LoVo (cell line): ENCODE results near the gene ETV3L.
A peak's percentile ranks its signal among the peaks of the same experiment; 100 is the strongest.

Experiments used
- DNase-seq: peaks from one replicate; pipeline ENCODE4 v3.0.0-alpha.2; 2016; ENCODE audit warnings: low spot score

ETV3L gene

DNA sequence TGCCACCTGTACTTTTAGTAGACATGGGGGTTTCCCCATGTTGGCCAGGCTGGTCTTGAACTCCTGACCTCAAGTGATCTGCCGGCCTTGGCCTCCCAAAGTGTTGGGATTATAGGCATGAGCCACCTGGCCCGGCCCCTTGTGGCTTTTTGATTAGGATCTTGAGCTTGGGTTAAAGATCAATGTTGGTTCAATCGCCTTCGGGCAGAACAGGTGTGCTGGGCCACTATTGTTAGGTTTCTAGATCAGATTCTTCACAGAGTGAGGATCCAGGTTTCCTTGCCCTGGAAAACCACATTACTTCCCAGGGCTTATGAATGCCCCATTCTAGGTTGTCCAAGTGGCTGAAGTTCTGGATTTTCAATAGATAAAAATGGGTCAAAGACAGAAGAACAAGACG is 32.5 kb upstream of the ETV3L start:
- DNase-seq = no peak

GRCh38 chr1:157131281-157131680 is 31.7 kb upstream of the ETV3L start:
- no peak for DNase-seq

DNA sequence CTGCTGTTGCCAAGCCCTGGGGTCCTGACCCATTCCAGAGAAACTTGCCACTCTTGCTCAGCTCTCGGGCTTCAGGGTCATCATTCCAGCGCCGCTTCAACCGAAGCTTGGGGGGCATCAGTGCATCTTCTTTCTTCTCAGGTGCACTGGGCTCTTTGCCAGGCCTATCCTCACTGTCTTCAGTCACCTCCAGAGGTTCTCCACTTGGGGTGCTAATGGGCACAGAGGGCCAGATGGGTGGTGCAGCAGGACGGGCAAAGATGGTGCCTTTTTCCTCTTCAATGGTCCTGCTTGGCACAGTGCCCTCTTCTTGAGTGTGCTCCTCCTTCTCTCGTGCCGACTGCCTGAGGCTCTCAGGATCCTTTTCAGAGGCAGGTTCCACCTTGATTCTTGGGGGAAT is 25.2 kb upstream of the ETV3L start:
- DNase-seq = no peak

DNA sequence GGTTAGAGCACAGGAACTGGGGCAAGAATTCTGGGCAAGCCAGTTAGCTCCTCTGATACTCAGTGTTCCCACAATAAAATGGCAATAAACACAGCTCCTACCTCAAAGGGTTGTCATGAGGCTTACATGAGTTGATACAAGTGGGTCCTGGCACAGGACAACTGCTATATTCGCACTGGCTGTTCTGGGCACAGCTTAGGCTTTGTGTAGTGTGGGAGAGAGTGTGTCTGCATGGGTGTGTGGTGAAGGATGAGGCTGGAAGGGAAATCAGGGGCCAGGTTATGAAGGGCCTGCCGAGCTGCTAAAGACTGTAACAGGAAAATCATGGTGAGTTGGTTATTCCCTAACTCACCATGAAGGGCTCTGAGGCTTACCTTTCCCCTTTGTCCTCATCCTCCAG is 19.8 kb upstream of the ETV3L start:
- DNase-seq = no peak

- no peak for DNase-seq
Observed at GRCh38 chr1:157119008-157119407, 19.4 kb upstream of the ETV3L start.

GRCh38 chr1:157117527-157118057 is 18.0 kb upstream of the ETV3L start:
- DNase-seq = no peak

DNA sequence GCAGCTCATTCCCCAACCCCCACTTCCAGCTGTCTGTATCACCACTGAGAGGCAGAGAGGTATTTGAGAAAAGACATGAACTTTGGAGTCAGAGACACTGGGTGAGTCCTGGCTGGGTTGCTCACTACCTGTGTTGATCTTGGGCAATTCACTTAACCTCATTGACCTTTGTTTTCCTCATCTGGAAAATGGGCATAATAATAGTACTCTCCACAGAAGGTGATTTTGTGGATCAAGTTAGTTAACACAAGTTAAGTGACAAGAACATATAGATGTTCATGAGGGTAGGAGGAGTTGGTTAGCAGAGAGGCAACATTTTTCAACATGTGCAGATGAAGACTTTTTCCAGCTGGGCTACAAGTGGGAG is 17.1 kb upstream of the ETV3L start:
- DNase-seq = no peak

DNA sequence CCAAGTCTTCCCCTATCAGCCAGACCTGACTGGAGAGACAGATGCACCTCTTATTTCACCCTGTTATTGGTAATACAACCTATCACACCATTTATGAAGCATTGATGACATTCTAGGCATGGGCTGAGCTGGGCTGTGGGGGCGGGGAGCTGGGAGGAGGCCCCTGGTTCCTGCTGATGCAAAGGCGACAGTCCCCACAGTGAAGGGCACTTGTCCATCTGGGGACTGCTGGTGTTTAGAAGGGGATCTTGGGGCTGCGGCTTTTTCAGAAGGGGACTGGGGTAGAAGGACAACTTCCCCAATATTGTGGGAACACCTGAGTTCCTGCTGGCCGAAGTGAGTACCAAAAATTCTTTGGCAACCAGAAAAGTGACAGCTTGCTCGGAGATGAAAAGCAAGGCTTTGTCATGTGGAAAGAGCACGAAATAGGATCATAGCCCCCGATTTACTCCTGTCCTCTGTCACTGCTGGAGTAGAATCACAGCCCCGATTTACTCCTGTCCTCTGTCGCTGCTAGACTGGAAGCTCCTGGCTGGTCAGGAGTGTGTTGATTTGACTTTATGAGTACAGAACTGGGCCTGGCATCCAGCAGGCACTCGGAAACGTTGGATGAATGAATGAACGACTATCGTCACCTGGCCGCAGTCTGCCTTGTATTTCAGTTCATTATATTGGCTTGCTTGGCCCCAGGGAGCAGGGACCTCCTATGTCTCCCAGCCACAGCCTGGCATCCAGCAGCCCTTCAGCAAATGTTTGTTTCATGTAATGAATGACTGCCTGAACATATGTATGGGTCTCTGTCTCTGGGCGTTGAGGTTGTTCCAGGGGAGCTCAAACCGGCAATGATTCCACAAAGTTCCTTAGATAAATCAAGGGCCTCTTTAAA is 16.5 kb upstream of the ETV3L start:
- DNase-seq = no peak

GRCh38 chr1:157115429-157115838 is 15.8 kb upstream of the ETV3L start:
- no peak for DNase-seq

- no peak for DNase-seq
Observed at GRCh38 chr1:157114183-157115121, 14.8 kb upstream of the ETV3L start.

- no peak for DNase-seq
Observed at GRCh38 chr1:157113631-157114030, 14.0 kb upstream of the ETV3L start.

DNA sequence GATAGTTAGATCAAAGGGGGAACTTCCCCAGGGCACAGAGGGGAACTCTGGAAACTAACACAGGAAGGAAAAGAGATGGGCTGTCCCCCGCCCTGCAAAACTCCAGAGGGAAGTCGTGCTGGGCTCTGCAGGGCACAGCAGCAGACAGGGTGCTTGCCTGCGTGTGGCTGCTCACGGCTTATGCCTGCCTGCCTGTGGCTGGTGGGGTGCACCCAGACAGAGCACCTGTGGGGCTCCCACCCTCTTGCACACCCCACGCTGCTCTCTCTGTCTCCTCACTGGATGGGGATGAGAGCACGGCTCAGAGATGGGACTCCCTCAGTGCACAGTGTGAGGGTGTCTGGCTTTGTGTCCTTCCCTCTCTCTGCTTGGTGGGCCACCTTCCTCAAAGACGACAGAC is 13.5 kb upstream of the ETV3L start:
- no peak for DNase-seq

DNA sequence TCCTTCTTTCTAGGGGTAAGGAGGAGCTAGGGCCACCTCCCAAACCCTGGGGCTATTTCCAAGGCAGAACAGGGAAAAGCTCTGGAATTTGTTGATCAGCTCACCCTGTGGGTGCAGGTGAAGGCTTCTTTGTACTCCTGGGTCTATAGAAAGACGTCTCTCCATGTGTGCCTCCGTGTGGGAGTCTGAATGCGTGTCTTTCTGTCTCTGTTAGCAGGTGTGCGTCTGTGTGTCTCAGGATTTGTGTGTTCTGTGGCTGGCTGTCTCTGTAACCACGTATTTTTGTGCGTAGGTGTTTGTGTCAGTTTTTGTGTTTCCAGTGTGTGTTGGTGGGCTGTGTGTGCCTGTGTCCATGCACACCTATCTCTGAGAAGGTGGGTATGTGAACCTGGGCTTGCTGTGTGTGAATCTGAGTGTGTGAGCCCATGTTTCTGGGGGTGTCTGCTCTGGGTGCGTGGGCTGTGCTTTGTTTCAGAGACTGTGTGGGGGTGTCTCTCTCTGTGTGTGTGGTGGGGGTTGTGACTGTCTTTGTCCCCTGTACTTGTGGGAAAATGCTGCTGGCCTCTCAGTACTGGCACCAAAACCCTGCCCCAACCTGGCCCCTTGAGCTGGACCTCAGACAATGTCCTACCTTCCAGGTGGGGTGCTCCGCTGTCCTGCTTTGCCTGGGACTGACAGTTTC is 12.7 kb upstream of the ETV3L start:
- no peak for DNase-seq

GRCh38 chr1:157111396-157112165 is 12.0 kb upstream of the ETV3L start:
- DNase-seq = no peak

DNA sequence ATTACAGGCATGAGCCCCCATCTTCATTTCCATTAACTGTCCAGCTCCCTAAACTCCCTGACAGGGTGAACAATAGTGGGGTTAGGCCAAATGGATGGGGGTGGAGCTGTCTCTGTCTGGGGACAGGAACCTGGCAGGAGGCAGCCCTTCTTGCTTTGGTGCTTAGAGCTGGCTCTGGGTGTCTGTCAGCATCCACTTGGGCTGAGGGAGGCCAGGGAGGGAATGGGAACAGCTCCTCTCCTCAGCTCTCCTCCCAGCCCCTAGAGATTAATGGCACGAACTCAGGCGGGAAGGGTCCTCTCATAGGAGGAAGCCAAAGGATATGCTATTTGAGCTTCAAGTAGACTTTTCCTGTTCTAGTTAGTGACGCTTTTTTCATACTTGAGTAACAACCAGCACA is 11.1 kb upstream of the ETV3L start:
- no peak for DNase-seq

- DNase-seq = no peak
Observed at GRCh38 chr1:157110003-157110402, 10.4 kb upstream of the ETV3L start.

DNA sequence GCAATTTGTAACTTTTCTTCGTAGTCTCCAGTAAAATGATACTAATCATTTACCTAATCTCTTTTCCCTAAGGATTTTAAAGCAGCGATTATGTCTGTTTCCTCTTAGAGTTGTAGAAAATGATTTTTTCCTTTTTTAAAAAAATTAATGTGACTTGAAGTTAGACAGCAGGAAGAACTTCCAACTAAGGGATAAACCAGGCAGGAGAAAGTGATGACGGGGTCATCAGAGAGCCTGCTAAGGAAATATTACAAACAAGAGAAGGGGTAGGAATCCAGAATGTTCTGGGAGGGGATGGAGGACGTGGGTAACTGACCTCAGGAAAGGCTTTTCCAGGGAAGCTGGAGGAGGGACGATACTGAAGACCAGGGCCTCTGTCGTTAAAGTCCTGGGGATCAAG is 8.8 kb upstream of the ETV3L start:
- DNase-seq = no peak

DNA sequence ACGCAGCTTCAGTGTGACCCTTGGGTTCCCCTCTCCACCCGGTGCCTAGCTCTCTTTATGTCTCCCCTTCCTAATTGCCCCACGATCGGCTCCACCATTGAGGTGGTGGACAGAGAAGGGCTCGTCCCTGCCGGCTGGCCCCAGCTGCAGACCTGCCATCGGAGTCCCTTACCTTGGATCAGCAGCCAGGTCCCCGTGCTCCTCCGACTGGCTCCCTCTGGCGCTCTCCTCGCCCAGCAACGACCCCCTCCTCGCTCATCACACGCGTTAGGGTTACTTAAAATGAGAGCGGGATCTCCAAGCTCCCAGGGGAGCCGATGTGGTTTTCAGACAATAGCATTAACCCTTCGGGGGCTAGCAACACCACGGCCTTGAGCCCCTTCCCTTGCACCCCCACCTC is 8.1 kb upstream of the ETV3L start:
- DNase-seq = no peak

DNA sequence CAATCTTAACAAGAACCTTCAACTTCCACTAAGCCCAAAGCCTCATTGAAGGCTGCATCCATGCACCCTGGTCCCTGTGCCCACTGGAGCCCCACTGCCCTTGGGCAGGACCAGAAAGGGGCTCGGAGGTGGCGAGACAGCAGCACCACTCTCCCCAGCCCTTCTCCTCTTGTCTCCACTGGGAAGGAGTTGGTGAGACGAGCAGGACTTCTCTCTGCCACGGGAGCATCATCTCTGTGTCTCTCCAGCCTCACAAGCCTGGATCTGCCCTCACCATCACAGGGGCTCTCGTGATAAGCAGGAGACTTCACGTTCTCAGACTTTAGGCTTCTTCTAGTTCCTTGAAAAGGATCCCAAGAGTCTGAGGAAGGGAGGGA is 7.2 kb upstream of the ETV3L start:
- no peak for DNase-seq

GRCh38 chr1:157105988-157106812 is 6.6 kb upstream of the ETV3L start:
- peak; percentile 16 for DNase-seq
